Activated CD8-positive, alpha-beta memory T cell treated with anti-CD3 and anti-CD28 coated beads, Interleukin-2, amount 50 U/mL, for 24 hours (primary cell): ENCODE measurements around the gene GMDS.

Experiments used
- DNase-seq: peaks from one replicate; pipeline ENCODE4 v3.0.0-alpha.2; 2020; ENCODE audit errors: extremely low read depth

GMDS gene

DNA sequence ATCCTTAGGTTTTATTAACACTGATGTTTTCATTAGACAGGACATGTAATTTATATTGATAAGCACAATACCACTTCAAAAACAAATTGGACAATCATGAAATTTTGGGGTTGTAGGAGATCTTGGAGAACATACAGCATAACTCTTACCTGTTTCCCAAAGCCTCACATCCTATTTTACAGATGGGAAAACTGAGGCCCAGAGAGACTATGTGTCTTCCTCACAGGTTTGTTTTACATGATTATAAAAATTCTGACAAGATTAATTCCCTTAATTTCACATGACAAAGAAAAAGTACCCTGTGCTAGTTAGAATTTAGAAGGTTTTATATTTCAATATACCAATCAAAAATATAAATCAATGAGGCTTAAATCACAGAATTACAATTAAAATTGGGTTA lies 145.5 kb downstream of the GMDS start:
- no peak for DNase-seq

GRCh38 chr6:2097464-2097863 lies 147.9 kb downstream of the GMDS start:
- no peak for DNase-seq

DNA sequence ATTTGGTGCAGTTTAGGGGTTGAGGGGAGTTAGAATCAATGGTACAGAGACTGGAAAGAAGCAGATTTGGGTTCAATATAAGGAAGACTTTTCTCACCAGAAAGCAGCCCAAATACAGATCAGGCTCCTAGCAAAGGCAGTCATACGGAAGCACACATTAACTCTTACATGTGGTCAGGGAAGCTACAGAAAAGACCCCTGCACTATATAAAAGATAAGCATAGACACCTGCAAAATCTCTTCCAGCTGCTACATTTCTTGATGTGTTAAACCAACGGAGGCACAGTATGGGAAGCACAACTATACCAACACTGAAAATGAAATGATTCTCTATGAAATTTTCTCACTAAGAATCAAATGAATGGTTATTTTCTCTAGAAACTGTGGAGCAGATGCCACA lies 150.8 kb downstream of the GMDS start:
- no peak for DNase-seq

DNA sequence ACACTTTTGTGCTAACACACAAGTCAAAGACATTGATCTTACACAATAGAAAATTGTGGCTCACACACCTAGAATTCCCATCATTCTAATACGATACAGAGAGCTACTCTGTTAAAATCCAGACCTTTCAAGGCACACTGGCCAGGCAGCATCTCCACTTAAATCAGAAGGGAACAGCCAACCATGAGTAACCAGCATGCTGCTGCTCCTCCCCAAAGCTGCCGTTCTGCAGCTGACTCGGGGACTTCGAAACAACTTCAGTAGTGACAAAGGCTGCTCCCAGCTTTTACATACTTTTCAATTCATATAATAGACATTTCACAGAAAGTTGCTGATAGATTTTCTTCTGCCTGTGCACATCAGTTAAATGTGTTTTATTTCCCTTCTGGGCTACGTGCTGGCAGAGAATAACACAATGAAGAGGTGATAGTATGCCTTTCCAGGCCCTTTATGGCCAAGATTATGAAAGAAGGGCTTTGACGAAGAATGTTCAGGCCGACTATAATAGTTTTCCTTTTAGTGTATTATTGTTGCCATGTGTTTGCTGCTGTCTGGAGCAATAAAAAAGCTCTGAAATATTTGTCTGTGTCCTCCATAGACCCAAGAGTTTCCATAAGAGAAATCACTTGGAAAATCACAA lies 159.0 kb downstream of the GMDS start:
- DNase-seq = no peak

DNA sequence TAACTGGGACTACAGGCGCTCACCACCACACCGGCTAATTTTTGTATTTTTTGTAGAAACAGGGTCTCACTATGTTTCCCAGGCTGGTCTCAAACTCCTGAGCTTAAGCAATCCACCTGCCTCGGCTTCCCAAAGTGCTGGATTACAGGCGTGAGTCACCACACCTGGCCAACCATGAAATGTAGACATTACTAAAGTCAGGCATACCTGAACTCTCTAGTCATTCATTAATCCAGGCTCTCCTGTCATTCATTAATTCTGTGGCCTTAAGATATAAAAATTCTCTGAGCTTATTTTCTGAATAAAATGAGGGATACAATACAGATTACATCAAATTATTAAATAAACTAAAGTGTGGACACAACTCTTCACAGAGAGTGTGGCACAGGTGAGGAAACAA lies 159.7 kb downstream of the GMDS start:
- DNase-seq = no peak

DNA sequence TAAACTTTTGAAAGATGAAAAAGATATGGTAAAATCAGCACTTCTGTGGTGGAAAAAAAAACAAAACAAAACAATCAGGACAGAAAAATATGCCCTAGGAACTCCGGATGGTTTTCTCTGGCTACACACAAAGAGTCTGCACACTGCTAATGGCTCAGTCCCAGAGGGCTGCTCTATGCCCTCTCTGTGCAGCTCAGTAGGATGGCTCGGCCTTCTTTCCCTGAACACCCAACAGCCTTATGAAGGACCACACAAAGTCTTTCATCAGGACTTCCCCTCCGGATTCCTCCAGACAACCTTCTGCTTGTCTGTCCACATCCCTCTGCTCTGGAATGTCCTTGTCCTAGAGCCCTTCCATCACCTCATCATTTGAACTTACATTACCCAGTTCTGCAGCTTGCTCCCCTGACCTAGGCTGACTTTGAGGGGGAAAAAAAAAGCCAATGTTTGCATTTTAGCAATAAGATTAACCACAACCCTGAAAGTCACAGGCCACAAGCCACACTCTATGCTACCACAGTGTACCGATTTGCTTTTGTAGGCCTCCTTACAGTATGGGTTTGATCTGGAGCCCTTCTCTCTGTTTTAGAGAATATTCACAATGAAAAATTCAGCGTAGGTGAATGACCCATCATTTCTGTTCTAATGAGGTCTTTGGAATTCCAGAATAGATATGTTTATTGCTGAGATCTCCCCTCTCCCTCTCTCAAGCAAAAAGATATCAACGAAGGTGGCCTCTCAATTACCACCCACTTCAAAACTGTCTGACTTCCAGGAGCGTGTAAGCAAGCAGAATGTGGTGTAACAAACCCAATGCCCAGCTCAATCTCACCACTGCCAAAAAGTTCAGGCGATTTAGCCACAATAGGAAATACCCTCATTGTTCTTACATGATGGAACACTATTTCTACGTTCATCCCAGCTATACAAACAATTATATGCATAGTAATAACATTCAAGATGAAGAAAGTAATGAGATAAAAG lies 164.0 kb downstream of the GMDS start:
- peak; percentile 6 for DNase-seq

DNA sequence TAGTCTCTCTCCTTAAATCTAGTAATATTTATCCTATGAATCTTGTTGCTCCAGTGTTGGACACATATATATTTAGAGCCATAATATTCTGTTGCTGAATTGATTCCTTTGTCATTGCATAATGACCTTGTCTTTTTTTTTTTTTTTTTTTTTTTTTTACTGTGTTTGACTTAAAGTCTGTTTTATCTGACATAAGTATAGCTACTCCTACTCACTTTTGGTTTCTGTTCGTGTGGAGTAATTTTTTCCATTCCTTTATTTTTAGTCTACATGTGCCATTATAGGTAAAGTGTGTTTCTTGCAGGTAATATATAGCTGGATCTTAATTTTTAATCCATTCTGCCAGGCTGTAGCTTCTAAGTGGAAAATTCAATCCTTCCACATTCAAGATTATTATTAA lies 166.5 kb downstream of the GMDS start:
- DNase-seq = no peak

GRCh38 chr6:2077826-2078225 lies 167.6 kb downstream of the GMDS start:
- no peak for DNase-seq

- DNase-seq = no peak
Measured at GRCh38 chr6:2073476-2073875, 171.9 kb downstream of the GMDS start.

- no peak for DNase-seq
Measured at GRCh38 chr6:2072453-2072852, 173.0 kb downstream of the GMDS start.

DNA sequence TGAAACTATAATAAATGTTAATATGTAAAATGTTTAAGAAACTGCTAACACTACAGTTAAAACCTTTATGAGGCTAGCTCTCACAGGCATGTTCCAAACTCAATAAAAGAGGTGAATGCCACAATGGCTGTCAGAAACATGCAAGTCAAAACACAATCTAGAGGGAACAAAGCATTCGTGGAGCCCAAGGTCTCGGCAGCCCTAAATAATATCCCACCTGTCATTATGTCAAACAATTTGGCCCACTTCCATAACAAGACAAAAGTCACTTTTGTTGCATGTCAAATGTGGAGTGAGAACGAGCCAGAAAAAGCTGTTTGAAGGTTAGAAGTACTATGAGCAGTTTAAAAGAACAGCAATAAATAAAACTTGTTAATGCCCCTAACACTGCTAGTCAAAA lies 181.9 kb downstream of the GMDS start:
- no peak for DNase-seq

GRCh38 chr6:2061880-2062279 lies 183.5 kb downstream of the GMDS start:
- no peak for DNase-seq

- no peak for DNase-seq
Measured at GRCh38 chr6:2055911-2056310, 189.5 kb downstream of the GMDS start.

DNA sequence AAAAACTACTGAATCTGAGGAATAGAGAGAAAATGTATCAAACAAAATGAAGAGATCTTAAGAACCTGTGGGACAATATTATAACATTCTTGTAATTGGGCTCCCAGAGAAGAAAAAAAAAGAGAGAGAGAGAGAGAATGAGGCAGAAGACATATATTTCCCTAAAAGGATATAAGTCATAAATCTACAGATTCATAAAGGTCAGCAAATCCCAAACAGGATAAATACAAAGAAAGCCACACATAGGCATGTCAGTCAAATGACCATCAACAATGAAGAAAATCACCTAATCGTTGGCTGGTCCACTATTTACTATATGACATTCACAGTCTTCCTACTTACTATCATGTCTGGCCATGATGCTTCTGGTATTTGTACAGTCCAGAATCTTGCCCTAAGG lies 190.3 kb downstream of the GMDS start:
- DNase-seq = no peak

GRCh38 chr6:2054516-2055067 lies 190.8 kb downstream of the GMDS start:
- DNase-seq = no peak

DNA sequence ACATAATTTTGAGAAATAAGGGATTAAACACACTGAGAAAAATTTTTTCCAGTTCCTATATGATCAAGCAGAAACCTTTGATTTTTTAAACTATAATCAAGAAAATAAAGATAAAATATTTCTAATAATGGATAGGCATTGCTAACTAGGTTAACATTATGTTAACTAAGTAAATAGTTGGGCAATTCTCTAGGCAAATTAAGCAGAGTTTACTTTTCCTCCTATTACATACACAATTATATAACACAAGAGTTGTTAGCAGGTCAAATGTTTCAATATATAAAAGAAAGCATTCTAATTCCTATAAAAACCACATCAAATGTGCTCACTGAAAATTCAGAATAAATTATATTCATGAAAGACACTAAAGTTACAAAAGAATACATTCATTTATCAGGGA lies 191.7 kb downstream of the GMDS start:
- no peak for DNase-seq

GRCh38 chr6:2047855-2048254 lies 197.6 kb downstream of the GMDS start:
- no peak for DNase-seq

- no peak for DNase-seq
Measured at GRCh38 chr6:2044192-2044591, 201.2 kb downstream of the GMDS start.

GRCh38 chr6:2042956-2043648 lies 202.3 kb downstream of the GMDS start:
- no peak for DNase-seq

- no peak for DNase-seq
Measured at GRCh38 chr6:2038092-2038491, 207.3 kb downstream of the GMDS start.

GRCh38 chr6:2037237-2037926 lies 208.0 kb downstream of the GMDS start:
- DNase-seq = no peak

GRCh38 chr6:2036710-2037023 lies 208.7 kb downstream of the GMDS start:
- DNase-seq = no peak
